Measurements from ENCODE around the gene CTDSPL. TPM values are rescaled to one million over a fixed set of nuclear protein-coding genes. Genes with fewer than 3 reads are reported as not detected.

The CTDSPL gene
- total RNA-seq, 1 experiment from 2014 or later: 6.1 TPM

DNA sequence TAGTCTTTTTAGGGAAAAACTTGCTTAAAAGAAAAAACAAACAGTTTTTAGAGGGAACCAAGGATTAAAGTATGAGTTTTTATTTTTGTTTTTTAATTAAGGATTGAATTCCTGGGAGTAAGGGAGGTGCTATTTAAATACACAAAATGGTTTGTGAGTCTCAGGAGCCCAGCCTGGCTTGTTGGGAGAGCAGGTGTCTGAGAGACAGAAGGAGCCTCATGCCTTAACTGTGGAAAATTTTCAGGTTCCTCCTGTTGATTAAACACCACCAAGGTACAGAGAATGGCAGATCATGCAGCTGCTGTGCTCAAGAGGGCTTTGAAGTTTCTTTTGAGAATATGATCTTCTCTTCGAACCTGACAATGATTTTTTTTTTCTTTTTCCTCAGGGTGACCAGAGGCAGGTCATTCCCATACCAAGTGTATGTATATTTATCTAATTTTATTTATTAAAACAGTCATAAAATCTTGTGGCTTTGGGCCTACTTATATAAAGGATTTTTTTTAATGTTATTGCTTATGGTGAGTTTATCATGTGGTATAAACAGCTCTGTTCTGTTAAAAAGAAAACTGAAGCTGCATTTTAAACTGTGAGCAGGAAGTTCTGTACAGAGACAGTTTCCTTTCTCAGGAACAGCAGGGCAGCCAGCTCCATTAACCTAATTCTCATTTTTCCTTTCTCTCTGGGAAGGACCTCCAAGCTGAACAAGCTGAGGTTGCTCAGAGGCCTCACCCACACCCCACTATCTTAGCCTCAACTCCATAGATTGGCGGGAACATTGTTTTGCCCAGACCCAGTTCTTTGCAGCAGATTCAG lies 95.3 kb downstream of the CTDSPL start:
- intact Hi-C loops (cut with micrococcal nuclease): no loop called here
- Histone ChIP-seq H3K4me1 (ENCODE audit: insufficient read depth, low read length) (no peaks in the 10 kb centered on the region), H3K4me2 (ENCODE audit: low read length) (no peak overlapping the region), H3K9me2 (replicated peaks; ENCODE audit: low read length) (no peaks in the 10 kb centered on the region), H3K27me3 (ENCODE audit: low read length) (no peaks in the 10 kb centered on the region), H3K9ac (ENCODE audit: low read length) (no peak overlapping the region), H3K4me3 (ENCODE audit: low read length) (no peak overlapping the region), H3K36me3 (ENCODE audit: low read depth, low read length) (no peaks in the 10 kb centered on the region), H4K20me1 (ENCODE audit: low read length) (no peaks in the 10 kb centered on the region), H2AFZ (ENCODE audit: low read length) (no peak overlapping the region), H3K27ac (ENCODE audit: low read length) (no peak overlapping the region), H3K79me2 (ENCODE audit: low read length) (no peaks in the 10 kb centered on the region), H3F3A (ENCODE audit: low read length, unreplicated experiment) (no peaks in the 10 kb centered on the region), H3K9me3 (ENCODE audit: low read length) (no peaks in the 10 kb centered on the region)
- ChIA-PET CTCF (no interaction called here), POLR2A (ENCODE audit: unreplicated experiment) (no interaction called here)
- BruUV-seq (replicated peaks): no TSS peak
- TF ChIP-seq, protein P1, sequence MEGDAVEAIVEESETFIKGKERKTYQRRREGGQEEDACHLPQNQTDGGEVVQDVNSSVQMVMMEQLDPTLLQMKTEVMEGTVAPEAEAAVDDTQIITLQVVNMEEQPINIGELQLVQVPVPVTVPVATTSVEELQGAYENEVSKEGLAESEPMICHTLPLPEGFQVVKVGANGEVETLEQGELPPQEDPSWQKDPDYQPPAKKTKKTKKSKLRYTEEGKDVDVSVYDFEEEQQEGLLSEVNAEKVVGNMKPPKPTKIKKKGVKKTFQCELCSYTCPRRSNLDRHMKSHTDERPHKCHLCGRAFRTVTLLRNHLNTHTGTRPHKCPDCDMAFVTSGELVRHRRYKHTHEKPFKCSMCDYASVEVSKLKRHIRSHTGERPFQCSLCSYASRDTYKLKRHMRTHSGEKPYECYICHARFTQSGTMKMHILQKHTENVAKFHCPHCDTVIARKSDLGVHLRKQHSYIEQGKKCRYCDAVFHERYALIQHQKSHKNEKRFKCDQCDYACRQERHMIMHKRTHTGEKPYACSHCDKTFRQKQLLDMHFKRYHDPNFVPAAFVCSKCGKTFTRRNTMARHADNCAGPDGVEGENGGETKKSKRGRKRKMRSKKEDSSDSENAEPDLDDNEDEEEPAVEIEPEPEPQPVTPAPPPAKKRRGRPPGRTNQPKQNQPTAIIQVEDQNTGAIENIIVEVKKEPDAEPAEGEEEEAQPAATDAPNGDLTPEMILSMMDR (conservative IDR thresholded peaks at IDR 0.05; ENCODE audit: low read depth, low read length): no peak
- no peak for TF ChIP-seq EZH2phosphoT487 (IDR thresholded peaks at IDR 0.05; ENCODE audit: borderline replicate concordance, low read length)
- no peak for TF ChIP-seq EZH2 (IDR thresholded peaks at IDR 0.05; ENCODE audit: low read length, unreplicated experiment)
- no peak for ATAC-seq
- DNase-seq: no peak

DNA sequence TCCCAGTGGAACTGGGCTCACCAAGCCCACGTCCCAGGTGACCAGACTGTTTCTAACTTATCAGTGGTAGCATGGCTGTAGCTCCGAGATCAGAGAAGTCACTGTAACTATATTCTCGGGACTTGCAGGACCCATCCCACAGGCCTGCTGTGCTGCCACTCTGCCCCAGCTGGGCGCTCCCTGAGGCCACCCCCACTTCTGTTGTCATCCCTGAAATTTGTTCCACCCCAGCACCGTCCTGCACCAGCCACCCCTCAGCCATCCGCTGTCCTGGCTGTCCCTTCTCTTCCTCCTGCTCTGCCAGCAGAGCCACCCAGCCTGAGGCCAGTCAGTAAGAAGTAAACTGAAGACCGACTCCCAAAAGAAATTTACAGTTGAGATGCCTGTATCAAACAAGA lies 95.9 kb downstream of the CTDSPL start:
- H3K9me3 ChIP-seq (ENCODE audit: low read length): no peaks in the 10 kb centered on the region
- ATAC-seq: no peak
- TF ChIP-seq EZH2 (IDR thresholded peaks at IDR 0.05; ENCODE audit: low read length, unreplicated experiment): no peak
- no peak for TF ChIP-seq EZH2phosphoT487 (IDR thresholded peaks at IDR 0.05; ENCODE audit: borderline replicate concordance, low read length)
- TF ChIP-seq, protein P1 (conservative IDR thresholded peaks at IDR 0.05; ENCODE audit: low read depth, low read length): no peak
- no peak overlapping the region for H3K9ac ChIP-seq (ENCODE audit: low read length)
- ChIA-PET CTCF (no interaction called here), POLR2A (ENCODE audit: unreplicated experiment) (no interaction called here)
- intact Hi-C loops (cut with micrococcal nuclease): no loop called here
- no peak overlapping the region for H3K27ac ChIP-seq (ENCODE audit: low read length)
- no peak overlapping the region for H3K4me2 ChIP-seq (ENCODE audit: low read length)
- H3K27me3 ChIP-seq (ENCODE audit: low read length): no peaks in the 10 kb centered on the region
- no peaks in the 10 kb centered on the region for H4K20me1 ChIP-seq (ENCODE audit: low read length)
- no TSS peak for BruUV-seq (replicated peaks)
- H3K36me3 ChIP-seq (ENCODE audit: low read depth, low read length): no peaks in the 10 kb centered on the region
- H3K9me2 ChIP-seq (replicated peaks; ENCODE audit: low read length): no peaks in the 10 kb centered on the region
- H3K79me2 ChIP-seq (ENCODE audit: low read length): no peaks in the 10 kb centered on the region
- DNase-seq: no peak
- H3K4me1 ChIP-seq (ENCODE audit: insufficient read depth, low read length): no peaks in the 10 kb centered on the region
- no peak overlapping the region for H3K4me3 ChIP-seq (ENCODE audit: low read length)
- no peaks in the 10 kb centered on the region for H3F3A ChIP-seq (ENCODE audit: low read length, unreplicated experiment)
- H2AFZ ChIP-seq (ENCODE audit: low read length): no peak overlapping the region
